NCI-H526 treated with DMSO at 0.1 percent for 48 hours (cell line): Measurements from ENCODE around the gene SAMD1.

Experiments used
- DNase-seq: peaks from one replicate; lab custom pipeline; 2025; lab: John Stamatoyannopoulos, UW

SAMD1 gene

GRCh38 chr19:14113762-14114414, 23.3 kb upstream of the SAMD1 start:
- DNase-seq = no peak

GRCh38 chr19:14112809-14113385, 22.3 kb upstream of the SAMD1 start:
- DNase-seq = no peak

GRCh38 chr19:14112051-14112808, 21.7 kb upstream of the SAMD1 start:
- no peak for DNase-seq

GRCh38 chr19:14111486-14111885, 20.9 kb upstream of the SAMD1 start:
- DNase-seq = no peak

- no peak for DNase-seq
These were observed 20.1 kb upstream of the SAMD1 start for GRCh38 chr19:14110650-14111049.

- DNase-seq = no peak
These were observed 17.3 kb upstream of the SAMD1 start for GRCh38 chr19:14107581-14108461.

- DNase-seq = no peak
These were observed 16.3 kb upstream of the SAMD1 start for GRCh38 chr19:14106840-14107239.

- no peak for DNase-seq
These were observed 15.1 kb upstream of the SAMD1 start for GRCh38 chr19:14105680-14106079.

- DNase-seq = no peak
These were observed 12.8 kb upstream of the SAMD1 start for GRCh38 chr19:14103310-14103709.

GRCh38 chr19:14102756-14103155, 12.2 kb upstream of the SAMD1 start:
- no peak for DNase-seq

GRCh38 chr19:14102102-14102696, 11.6 kb upstream of the SAMD1 start:
- no peak for DNase-seq

- no peak for DNase-seq
These were observed 10.5 kb upstream of the SAMD1 start for GRCh38 chr19:14101003-14101545.

- DNase-seq = no peak
These were observed 7.1 kb upstream of the SAMD1 start for GRCh38 chr19:14097532-14098151.

GRCh38 chr19:14096272-14096992, 5.9 kb upstream of the SAMD1 start:
- no peak for DNase-seq

GRCh38 chr19:14094854-14095253, 4.3 kb upstream of the SAMD1 start:
- DNase-seq = no peak

- DNase-seq = no peak
These were observed 2.7 kb upstream of the SAMD1 start for GRCh38 chr19:14093117-14093823.

- DNase-seq = no peak
These were observed 1.4 kb upstream of the SAMD1 start for GRCh38 chr19:14091813-14092462.

GRCh38 chr19:14091081-14091812, 696 bp upstream of the SAMD1 start:
- no peak for DNase-seq
